K562 (cell line): Measurements from ENCODE around the gene RUVBL2. TPM values are rescaled to one million over a fixed set of nuclear protein-coding genes. Genes with fewer than 3 reads are reported as not detected.
"Not testable (repeated sequence)": the region's sequence is repeated elsewhere in the genome, so short reads cannot be mapped to it uniquely, and the experiment has no call there.

Source experiments
- HCFC1 ChIP-seq: IDR thresholded peaks from 2 replicates; pipeline ENCODE4 v1.6.1; 2012; ENCODE audit warnings: low read depth, low read length, improper control_type of control experiment
- L3MBTL2 ChIP-seq: fragments of 450-650 bp; IDR thresholded peaks from 2 replicates; pipeline ENCODE4 v1.6.1; 2016; ENCODE audit warnings: mild to moderate bottlenecking, moderate library complexity
- RCOR1 ChIP-seq, 2 experiments: IDR thresholded peaks; 2 replicates each; pipeline ENCODE4 v1.6.1; 2012; ENCODE audit warnings: low read depth in 2 of 2, low read length in 2 of 2, borderline replicate concordance in 1 of 2, improper control_type of control experiment in 1 of 2
- TBP ChIP-seq: optimal IDR thresholded peaks from 2 replicates; pipeline ENCODE3; 2011; ENCODE audit warnings: low read depth, low read length, improper control_type of control experiment
- polyA plus RNA-seq, 8 experiments: library from polyadenylated mRNA; depleted of rRNA in 4 of 8; stranded (reverse) in 5 of 8; unstranded in 3 of 8; fragments of >200 nt; fragmentation: Nextera tagmentation in 2 of 8; fragmentation: Illumina TruSeq in 1 of 8; extraction: Ambion mirVana in 2 of 8; extraction: Trizol in 1 of 8; gene quantifications; 2 replicates each; pipeline versions ENCODE4 v1.2.1 to v1.2.3, GENCODE V29; 2011 to 2014; ENCODE audit warnings: inconsistent platforms in 1 of 8, missing spikeins in 1 of 8
- total RNA-seq, 7 experiments: library from RNA; depleted of rRNA in 6 of 7; stranded (reverse); fragments of >200 nt in 6 of 7; fragmentation: Illumina TruSeq in 2 of 7; extraction: Trizol in 2 of 7; gene quantifications; 2 replicates each; pipeline versions ENCODE4 v1.2.1 to v1.2.3, GENCODE V29; 2011 to 2021; ENCODE audit warnings: low replicate concordance in 1 of 7
- TF ChIP-seq, protein P1 (sequence below), 2 experiments: fragments of 450-650 bp; formaldehyde crosslinking in 1 of 2; IDR thresholded peaks; 2 replicates each; pipeline versions ENCODE4 v1.4.0 to v1.6.1; 2014 to 2020; ENCODE audit warnings: mild to moderate bottlenecking in 2 of 2, borderline replicate concordance in 1 of 2, low read depth in 1 of 2
- TF ChIP-seq, protein P2 (sequence below): IDR thresholded peaks from 2 replicates; pipeline ENCODE4 v1.6.1; 2011; ENCODE audit warnings: borderline replicate concordance, low read depth, mild to moderate bottlenecking, moderate library complexity, low read length; ENCODE audit not compliant: insufficient read depth, poor library complexity, severe bottlenecking
- TF ChIP-seq, protein P3 (sequence below), 2 experiments: fragments of 450-650 bp in 1 of 2; sonication (generic) in 1 of 2; formaldehyde crosslinking in 1 of 2; IDR thresholded peaks in 1 of 2; conservative IDR thresholded peaks in 1 of 2; 2 replicates each; pipeline versions ENCODE4 v1.6.1 to v1.8.1; 2016 to 2023; ENCODE audit warnings: mild to moderate bottlenecking in 2 of 2, moderate library complexity in 2 of 2, inconsistent platforms in 1 of 2, missing genetic modification reagents in 1 of 2

Gene RUVBL2
- total and polyA plus RNA-seq, 9 of the 15 experiments (the other 6 are each of a cell fraction or from before 2014, with no cell fraction given) = 71.4 to 453 (median 237) TPM

DNA sequence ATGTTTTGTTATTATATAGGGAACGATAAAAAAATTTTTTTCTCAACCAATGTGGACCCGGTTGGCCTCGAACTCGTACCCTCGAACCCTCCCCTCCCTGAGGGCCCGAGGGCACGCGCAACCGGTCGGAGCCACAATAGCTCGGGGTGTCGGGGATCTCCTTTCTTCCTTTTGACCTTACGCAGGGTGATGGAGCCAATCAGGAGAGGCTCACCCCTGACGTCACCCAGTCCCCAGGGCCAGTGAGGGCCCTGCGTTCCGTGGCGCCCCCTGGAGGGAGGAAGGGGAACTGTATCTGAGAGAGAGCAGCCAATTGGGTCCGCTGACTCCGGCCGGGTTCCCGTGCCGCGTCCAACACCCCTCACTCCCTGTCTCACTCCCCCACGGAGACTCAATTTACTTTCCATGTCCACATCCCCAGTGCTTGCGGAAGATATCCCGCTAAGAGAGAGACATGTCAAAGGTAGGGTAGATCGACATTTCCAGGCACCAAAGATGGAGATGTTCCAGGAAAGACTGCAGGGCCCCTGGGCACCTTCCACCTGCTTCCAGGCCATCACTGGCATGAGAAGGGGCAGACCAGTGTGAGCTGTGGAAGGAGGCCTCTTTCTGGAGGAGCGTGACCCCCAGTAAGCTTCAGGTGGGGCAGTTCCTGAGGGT, 38.1 kb downstream of the RUVBL2 start, which contains the start of gene CGB2 (continued):
- TF ChIP-seq, protein P1, sequence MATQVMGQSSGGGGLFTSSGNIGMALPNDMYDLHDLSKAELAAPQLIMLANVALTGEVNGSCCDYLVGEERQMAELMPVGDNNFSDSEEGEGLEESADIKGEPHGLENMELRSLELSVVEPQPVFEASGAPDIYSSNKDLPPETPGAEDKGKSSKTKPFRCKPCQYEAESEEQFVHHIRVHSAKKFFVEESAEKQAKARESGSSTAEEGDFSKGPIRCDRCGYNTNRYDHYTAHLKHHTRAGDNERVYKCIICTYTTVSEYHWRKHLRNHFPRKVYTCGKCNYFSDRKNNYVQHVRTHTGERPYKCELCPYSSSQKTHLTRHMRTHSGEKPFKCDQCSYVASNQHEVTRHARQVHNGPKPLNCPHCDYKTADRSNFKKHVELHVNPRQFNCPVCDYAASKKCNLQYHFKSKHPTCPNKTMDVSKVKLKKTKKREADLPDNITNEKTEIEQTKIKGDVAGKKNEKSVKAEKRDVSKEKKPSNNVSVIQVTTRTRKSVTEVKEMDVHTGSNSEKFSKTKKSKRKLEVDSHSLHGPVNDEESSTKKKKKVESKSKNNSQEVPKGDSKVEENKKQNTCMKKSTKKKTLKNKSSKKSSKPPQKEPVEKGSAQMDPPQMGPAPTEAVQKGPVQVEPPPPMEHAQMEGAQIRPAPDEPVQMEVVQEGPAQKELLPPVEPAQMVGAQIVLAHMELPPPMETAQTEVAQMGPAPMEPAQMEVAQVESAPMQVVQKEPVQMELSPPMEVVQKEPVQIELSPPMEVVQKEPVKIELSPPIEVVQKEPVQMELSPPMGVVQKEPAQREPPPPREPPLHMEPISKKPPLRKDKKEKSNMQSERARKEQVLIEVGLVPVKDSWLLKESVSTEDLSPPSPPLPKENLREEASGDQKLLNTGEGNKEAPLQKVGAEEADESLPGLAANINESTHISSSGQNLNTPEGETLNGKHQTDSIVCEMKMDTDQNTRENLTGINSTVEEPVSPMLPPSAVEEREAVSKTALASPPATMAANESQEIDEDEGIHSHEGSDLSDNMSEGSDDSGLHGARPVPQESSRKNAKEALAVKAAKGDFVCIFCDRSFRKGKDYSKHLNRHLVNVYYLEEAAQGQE (IDR thresholded peaks at IDR 0.05; ENCODE audit: borderline replicate concordance) = peak; percentile 52
- TF ChIP-seq, protein P1 (CRISPR knock-in tag; IDR thresholded peaks at IDR 0.05; ENCODE audit: low read depth) = not testable (repeated sequence)
- TF ChIP-seq, protein P2, sequence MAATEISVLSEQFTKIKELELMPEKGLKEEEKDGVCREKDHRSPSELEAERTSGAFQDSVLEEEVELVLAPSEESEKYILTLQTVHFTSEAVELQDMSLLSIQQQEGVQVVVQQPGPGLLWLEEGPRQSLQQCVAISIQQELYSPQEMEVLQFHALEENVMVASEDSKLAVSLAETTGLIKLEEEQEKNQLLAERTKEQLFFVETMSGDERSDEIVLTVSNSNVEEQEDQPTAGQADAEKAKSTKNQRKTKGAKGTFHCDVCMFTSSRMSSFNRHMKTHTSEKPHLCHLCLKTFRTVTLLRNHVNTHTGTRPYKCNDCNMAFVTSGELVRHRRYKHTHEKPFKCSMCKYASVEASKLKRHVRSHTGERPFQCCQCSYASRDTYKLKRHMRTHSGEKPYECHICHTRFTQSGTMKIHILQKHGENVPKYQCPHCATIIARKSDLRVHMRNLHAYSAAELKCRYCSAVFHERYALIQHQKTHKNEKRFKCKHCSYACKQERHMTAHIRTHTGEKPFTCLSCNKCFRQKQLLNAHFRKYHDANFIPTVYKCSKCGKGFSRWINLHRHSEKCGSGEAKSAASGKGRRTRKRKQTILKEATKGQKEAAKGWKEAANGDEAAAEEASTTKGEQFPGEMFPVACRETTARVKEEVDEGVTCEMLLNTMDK = peak; percentile 45
- peak; percentile 96 for TF ChIP-seq TBP
- TF ChIP-seq, protein P3, sequence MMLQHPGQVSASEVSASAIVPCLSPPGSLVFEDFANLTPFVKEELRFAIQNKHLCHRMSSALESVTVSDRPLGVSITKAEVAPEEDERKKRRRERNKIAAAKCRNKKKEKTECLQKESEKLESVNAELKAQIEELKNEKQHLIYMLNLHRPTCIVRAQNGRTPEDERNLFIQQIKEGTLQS (IDR thresholded peaks at IDR 0.05) = peak; percentile 88
- TF ChIP-seq, protein P3 (CRISPR knock-in tag; conservative IDR thresholded peaks at IDR 0.05) = not testable (repeated sequence)
- peak; percentile 16; the same call in 1 of the 2 replicates for TF ChIP-seq HCFC1
- peak; percentile 82 for TF ChIP-seq L3MBTL2
- peak in 1 of 2 experiments; percentile 87; a peak in 2 of 4 replicates for TF ChIP-seq RCOR1 (IDR thresholded peaks at IDR 0.05; ENCODE audit: borderline replicate concordance in 1 of 2, low read depth in 2 of 2, low read length in 2 of 2)
